Stimulated activated CD4-positive, alpha-beta T cell treated with anti-CD3 and anti-CD28 coated beads, Interleukin-4, amount 100 ng/mL, for 24 hours (primary cell): ENCODE data around the gene L3MBTL1.

Experiments
- DNase-seq: peaks from one replicate; pipeline ENCODE4 v3.0.0-alpha.2; 2020

The L3MBTL1 gene

DNA sequence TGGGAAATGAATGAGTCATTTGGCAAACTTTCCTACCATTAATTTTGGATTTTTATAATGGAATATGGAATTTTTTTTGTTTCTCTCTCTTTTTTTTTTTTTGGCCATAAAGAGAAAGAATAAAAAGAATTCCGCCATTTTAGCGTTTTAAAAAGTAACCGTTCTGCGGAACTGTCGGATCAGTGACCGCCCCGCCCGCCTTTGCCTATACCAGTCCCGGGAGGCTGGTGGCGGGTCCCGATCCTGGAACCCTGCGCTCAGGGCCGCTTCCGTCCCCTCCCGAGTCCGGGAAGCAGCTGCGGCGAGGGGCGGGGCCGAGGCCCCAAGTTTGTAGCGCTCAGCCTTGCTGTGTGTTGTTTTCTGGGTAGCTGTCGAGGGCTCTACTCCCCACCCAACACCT lies 609 bp downstream of the L3MBTL1 start:
- DNase-seq = no peak

DNA sequence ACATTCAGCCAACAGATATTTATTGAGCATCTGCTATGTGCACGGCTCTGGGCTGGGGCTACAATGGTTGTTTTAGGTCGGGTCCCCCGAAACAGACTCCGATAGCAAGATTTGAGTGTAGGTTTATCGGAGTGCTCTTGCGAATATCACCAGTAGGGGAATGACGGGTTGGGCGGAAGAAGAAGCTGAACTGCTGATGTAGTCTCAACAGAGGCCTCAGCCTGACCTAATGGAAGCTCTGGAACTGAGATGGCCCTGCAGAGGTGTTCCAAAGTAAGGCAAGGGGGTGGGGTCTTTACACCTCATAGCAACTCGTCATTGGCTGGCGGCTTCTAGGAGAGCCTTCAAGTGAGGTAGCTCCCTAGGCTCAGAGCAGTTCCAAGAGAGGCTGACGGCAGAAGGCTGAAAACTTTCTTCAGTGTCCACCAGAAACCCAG lies 1.1 kb downstream of the L3MBTL1 start:
- DNase-seq = no peak

DNA sequence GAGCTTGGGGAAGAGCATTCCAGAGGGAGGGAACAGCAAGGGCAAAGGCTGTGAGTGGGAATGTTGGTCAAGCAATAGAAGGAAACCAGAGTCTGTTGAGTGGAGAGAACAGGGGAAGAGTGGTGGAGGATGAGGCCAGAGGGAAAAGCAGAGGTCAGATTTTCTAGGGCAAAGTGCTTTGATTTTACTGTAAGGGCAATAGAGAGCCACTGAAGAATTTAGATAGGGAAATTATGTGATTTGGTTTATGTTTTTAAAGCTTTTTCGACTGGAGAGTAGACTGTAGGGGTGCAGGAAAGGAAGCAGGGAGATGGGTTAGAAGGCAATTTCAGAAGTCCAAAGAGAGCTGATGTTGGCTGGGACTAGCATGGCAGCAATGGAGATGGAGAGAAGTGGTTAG lies 4.4 kb downstream of the L3MBTL1 start:
- DNase-seq = no peak

DNA sequence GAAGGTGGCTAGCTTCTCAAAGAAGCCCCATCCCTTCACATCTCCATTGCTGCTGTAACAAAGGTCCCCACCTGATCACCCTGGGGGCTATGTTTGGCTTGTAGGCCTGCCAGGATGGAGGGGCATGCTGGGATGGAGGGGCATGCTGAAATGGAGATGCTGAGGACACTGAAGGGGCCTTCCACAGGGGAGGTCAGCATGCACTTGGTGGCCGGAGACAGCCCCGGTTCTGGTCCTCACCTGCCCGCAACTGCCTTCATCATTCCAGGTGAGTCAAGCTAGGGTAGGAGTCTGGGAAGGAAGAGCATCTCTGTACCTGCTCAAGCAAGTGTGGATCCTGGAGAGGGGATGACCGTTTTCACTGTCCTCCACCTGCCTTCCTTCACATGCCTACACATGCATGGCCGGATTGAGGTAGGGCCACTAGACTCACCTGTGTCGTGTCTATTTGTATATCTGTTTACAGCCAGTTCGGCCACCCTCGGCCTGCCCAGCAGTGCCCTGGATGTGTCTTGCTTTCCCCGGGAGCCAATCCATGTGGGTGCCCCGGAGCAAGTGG lies 6.0 kb downstream of the L3MBTL1 start:
- DNase-seq = no peak

DNA sequence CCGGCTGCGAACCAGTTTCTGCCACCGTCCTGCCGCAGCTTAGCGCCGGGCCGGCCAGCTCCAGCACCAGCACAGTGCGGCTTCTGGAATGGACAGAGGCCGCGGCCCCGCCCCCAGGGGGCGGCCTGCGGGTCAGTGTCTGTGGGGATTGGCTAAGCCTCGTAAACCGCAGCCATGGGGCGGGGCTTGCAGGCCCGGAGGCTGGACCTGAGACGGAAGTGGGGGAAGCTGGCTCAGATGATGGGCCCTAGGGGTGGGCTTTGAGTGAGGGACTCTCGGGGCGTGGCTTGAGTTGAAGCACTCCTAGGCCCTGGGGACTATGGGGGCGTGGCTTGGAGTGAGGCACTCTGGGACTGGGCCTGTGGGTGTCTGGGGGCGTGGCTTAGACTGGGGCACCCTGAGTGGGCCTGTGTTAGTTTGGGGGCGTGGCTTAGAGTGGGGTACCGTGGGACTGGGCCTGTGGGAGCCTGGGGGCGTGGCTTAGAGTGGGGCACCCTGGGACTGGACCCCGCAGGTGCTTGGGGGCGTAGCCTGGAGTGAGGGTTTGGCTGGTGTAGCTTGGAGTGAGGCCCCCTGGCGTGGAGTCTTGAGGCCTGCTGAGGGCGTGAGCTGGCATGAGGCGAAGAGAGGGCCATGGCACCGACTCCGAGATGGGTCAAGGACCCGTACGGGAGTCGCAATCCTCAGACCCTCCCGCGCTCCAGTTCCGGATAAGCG lies 6.6 kb downstream of the L3MBTL1 start:
- peak; percentile 91 for DNase-seq

DNA sequence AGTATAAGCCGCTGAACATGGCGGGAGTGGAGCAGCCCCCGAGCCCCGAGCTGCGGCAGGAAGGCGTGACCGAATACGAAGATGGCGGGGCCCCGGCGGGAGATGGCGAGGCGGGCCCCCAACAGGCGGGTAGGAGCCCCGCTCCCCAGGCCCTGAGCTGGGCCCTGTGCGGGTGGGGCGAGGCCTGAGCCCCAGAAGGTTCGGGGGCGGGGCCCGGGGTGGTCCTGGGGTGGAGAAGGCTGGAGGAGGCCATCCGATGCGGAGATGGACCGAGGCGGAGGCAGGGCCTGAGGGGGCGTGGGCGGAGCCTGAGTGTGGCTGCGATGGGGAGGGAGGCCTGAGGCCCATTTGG lies 7.1 kb downstream of the L3MBTL1 start:
- DNase-seq = peak; percentile 20

DNA sequence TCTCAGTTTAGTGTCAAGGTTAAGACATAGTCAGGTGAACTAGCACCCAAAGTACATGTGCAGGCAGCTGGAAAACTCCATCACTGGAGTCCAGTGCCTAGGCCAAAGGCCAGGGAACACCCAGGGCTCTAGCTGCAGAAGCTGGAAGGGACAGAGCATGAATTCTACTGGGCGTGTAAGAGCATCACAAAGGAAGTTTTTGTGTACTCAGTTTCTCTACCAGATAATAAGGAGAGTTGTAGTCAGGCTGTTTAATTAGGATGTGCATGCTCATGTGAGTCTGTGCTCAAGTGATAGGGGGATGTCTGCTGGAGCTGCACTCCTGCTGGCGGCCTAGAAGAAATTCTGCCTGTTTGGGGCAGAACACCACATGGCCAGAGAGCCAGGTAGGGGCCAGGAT lies 8.1 kb downstream of the L3MBTL1 start:
- no peak for DNase-seq

DNA sequence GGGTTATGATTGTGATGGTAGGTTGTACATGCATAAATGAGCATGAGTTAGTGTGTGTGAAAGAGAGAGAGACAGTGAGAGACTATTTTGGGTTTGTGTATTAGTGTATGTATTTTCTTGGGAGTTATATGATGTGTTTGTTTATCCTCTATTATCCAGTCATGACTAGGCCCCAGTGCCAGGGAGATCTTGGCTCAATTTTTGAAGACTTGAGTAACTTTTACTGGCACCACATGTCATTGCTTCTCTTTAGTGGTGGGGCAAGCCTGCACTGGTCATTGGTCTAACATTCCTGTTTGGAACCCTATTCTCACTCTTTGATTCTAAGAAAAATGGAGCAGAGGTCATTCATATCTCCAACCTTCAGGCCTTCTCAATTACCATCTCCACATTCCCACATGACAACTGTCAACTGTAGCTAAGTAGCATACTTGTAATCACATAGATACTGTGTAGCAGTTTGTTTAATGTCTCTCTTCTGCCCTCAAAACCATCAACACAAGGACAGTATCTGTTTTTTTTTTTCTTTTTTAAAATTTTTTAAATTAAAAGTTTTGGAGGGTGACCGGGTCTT lies 8.8 kb downstream of the L3MBTL1 start:
- no peak for DNase-seq

DNA sequence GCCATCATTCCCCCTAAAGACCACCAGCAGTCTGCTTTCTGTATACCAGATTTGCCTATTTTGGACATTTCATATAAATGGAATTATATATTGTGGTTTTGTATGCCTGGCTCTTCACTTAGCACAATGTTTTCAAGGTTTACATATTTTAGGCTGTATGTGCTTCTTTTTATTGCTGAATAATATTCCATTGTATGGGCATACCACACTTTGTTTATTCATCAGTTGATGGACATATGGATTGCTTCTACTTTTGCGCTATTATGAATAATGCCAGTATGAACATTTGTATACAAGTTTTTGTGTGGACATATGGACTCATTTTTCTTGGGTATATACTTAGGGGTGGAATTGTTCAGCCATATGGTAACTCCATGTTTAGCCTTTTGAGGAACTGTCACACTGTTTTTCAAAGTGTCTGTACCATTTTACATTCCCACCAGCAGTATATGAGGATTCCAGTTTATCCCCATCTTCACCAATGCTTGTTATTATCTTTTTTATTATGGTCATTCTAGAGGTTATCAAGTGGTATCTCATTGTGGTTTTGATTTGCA lies 12.7 kb downstream of the L3MBTL1 start:
- DNase-seq = no peak

DNA sequence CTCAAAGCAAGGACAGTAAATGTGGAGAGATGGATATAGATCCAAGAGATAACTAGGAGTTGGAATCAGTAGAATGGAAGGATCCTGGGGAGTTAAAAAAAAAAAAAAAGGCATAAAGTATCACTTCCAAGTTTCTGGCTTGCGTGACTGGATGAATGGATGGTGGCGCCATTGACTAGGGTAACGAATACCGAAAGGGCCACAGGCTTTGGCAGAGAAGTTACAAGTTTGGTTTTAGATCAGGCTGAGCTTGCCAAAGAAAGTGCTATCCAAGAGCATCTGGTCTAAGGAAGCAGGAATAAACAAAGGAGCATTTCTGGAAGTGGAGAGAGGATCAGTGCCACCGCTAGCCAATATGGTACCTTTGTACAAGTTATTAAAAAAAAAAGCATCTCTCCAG lies 17.5 kb downstream of the L3MBTL1 start:
- no peak for DNase-seq

DNA sequence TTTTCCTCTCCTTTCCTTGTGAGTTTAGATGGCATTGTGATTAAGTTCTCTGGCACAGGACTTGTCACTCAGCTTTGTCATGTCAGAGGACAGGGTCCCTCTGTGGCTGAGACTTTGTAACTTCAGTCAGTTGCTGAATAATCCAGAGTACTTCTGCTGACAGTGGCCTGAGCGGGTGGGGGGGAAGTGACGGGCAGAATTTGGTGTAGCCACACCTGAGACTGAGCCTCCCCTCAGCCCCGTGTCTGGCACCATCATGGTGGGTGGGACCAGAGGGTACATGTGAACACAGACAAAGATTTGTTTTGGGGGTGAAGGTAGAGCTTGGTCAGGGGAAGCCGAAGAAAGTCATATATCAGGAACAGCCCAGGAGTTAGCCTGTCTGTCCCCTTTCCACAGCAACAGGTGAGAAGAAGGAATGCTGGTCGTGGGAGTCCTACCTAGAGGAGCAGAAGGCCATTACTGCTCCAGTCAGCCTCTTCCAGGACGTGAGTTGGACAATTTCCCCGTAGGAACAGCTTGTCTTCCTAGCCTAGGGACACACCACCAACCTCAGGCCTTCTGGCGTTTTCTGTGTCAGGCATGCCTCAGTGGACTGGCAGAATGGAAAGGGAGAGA lies 20.9 kb downstream of the L3MBTL1 start:
- DNase-seq = no peak

DNA sequence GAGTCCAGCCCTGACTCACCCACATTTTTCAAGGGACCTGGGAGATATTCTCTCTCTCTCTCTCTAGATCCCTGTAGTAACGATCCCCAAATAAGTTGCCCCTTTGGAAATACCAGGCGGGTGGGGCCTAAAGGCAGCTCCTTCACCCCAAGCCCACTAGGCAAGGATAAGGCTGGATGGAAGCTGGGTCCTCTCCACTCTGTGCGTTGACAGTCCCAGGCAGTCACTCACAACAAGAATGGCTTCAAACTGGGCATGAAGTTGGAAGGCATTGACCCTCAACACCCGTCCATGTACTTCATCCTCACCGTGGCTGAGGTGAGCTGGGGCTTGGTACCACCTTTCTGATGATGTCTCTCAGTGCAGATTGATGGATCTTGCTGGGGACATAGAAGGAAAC lies 21.6 kb downstream of the L3MBTL1 start:
- no peak for DNase-seq

DNA sequence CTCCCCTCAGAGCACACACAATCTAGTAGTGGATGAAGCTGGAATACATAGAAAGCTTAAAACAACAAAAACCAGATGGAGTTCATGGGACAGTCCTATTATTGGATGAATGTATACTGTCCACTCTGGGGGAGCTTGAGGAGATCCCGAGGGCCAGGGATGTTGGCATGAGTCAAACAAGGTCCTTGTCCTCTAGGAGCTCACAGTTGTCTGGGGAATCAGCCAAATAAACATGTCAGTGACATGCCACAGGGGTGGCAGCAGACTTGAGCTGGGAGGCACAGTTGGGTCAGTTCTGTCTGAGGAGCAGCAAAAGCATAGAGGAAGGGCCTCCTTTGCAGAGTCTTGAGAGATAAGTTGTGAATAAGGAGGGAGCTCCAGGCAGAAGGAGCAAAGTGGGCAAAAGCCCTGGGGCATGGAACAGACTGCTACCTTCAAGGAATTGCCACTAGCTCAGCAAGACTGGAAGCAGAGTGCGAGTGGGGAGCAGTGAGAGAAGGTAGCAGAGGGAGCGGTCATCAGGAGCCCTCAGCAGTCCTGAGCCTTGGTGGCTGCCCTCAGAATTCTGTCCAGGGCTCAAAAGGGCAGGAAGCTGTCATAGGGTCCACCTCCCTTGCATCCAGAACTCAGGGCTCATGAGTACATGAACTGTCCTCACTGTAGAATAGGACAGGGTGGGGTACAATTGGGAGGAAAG lies 22.1 kb downstream of the L3MBTL1 start:
- no peak for DNase-seq

DNA sequence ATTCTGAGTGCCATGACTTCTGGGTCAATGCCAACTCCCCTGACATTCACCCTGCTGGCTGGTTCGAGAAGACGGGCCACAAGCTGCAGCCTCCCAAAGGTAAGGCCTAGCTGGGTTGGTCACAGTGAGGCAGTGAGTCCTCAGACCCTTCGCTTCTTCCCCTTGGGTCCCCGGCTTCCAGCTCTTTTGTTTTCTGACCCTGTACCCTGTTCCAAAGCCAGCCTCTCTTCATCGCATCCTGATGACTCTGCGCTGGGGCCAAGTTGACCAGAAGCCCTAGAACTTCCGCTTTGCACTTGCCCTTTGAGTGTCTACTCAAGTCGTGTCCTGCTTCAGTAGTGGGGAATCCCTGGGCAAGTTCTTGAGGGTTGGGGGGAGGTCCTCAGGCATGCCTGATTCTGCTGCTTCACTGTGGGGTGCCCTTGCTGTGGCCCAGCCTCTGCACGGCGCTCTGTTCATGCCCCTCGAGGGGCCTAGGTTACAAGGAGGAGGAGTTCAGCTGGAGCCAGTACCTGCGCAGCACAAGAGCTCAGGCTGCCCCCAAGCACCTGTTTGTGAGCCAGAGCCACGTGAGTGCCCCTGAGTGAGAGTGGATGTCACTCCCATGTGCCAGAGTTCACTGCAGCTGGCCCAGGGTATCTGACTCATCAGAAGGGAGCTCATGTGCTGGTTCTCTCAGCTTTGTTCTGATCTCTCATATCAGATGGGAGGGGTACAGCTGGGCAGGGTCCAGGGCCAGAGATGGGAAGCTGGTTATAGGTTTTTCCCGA lies 23.0 kb downstream of the L3MBTL1 start:
- DNase-seq = no peak

DNA sequence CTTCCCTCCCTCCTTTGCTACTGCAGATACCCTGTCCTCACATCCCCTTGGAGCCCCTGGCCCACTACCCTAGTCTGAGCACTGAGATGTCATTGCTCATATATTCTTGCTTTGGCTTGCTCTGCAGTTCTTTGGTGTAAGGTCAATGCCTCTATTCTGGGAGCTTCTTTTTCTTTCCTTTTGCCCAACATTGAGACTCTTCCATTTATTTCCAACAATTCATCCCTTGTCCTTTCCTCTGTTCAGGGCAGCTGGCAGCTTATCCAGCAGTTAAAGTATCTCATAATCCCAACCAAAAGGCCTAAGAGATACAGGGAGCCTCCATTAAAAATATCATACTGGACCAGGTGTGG lies 23.6 kb downstream of the L3MBTL1 start:
- DNase-seq = no peak

DNA sequence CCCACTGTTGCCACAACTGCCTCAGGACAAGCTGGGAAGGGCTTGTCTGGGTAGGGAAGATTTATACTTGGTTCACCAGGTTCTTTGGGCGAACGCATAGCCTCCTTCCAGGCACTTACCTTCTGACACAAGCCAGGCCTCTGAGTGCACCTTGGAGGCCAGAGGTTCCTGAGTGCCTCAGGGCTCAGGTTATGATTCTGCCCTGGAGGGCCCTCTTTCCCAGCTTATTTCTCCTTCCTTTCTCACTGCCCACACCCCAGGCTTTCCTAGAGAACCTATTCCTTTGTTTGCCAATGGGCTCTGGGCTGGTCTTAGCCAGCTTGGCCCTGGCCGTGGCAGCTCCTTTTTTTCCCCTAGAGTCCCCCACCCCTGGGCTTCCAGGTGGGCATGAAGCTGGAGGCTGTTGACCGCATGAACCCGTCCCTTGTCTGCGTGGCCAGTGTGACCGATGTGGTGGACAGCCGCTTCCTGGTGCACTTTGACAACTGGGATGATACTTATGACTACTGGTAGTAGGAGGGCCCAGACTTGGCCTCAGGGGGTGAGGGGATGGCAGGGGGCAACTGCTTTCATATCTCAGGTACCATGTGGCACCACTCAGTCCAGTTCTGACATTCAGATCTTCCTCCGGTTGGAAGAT lies 25.0 kb downstream of the L3MBTL1 start:
- DNase-seq = no peak

DNA sequence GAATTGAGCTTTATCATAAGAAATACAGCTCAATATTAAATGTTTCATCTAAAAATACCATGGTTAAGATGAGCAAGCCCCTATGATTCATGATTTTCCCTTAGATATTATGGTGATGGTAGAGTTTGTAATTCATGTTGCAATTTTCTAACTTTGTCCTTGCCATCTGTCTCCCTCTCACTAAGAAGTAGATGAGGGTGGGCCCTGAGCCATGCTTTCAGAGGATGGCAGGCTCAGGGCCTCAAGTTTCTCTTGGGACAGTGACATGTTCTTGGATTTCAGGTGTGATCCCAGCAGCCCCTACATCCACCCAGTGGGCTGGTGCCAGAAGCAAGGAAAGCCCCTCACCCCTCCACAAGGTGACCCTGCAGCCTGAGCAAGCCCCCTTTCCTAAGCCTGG lies 25.6 kb downstream of the L3MBTL1 start:
- no peak for DNase-seq

DNA sequence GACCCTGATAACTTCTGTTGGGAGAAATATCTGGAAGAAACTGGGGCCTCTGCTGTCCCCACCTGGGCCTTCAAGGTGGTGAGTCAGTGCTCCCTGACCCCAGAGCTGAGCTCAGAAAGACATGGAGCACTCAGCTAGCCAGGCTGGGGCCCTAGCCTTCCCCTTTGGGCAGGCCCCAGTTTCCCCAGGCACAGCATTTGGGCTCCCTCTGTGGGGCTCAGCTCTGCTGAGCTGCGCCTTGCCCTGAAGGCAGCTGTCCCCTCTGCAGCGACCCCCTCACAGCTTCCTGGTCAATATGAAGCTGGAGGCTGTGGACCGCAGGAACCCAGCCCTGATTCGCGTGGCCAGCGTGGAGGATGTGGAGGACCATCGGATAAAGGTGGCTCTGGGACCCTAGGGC lies 26.5 kb downstream of the L3MBTL1 start:
- no peak for DNase-seq

DNA sequence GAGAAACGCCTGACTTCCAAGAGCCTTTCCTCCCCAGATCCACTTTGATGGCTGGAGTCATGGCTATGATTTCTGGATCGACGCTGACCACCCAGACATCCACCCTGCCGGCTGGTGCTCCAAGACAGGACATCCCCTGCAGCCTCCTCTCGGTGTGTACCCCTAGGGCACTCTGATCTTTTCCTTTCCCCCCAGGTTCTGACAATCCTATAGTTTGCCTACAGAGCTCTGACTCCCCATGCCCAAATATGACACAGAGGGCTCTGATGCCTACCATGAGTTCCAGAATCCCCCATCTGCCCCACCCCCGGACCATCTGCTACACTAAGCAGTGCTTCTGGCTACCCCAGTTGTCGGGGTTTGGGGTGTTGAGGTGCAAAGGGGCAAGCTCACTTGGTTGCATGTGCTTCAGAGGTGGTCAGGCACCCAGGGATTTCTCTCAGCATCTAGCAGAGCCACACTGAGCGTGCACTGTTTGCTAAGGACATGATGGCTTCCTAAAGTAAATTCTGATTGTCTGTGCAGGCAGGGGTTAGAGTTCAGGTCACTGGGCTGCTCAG lies 27.4 kb downstream of the L3MBTL1 start:
- DNase-seq = no peak

DNA sequence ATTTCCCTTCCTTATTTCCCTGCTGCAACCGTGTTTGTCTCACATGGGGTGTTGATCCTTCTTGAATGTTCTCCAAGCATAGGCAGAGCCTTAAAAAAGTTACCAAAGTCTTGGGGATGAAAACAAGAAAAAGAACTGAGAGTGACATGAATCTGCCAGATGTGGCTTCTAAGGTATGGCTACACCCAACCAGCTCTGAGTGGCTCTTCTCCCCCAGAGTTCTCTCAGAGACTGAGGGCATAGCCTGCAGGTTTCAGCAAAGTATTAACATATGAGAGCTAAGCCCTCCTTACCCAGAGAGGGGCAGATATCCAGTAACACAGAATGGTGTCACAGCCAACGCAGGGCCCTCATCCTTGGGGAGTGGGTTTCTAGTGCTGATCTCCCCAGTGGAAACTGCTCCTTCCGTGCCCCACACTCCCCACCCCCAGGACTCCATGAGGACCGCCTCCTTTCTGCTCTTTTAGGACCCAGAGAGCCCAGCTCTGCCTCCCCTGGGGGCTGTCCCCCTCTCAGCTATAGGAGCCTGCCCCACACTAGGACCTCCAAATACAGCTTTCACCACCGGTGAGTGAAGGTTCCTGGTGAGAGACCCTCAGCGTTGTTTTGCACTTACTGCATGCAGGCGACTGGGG lies 28.0 kb downstream of the L3MBTL1 start:
- DNase-seq = no peak
